ENCODE data around the gene PHGDH. TPM values are rescaled to one million over a fixed set of nuclear protein-coding genes. Genes with fewer than 3 reads are reported as not detected.
"Not testable (repeated sequence)": the region's sequence is repeated elsewhere in the genome, so short reads cannot be mapped to it uniquely, and the experiment has no call there.

The PHGDH gene
- total RNA-seq, 1 donor from 2014 or later: 1.4 TPM

DNA sequence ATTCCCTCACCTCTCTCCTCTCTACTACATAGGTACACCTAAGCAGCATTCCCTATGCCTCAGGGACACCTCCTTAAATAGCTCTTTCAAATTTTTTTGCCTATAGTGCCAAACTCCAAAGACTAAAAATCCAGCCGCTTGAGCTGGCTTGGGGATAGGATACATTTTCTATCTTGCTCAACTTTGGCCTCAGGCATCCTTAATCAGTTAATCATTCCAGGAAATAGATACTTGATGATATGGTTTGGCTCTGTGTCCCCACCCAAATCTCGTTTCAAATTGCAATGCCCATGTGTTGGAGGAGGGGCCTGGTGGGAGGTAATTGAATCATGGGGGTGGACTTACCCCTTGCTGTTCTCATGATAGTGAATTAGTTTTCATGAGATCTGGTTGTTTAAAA lies 11.4 kb upstream of the PHGDH start:
- DNase-seq: no peak

GRCh38 chr1:119701659-119702058 lies 10.1 kb upstream of the PHGDH start:
- no peak for DNase-seq

GRCh38 chr1:119702384-119702783 lies 9.3 kb upstream of the PHGDH start:
- DNase-seq: no peak

GRCh38 chr1:119703666-119704450 lies 7.9 kb upstream of the PHGDH start:
- DNase-seq: no peak

GRCh38 chr1:119706599-119706998 lies 5.1 kb upstream of the PHGDH start:
- not testable (repeated sequence) for DNase-seq

GRCh38 chr1:119711356-119711803 lies 354 bp upstream of the PHGDH start:
- not testable (repeated sequence) for DNase-seq

DNA sequence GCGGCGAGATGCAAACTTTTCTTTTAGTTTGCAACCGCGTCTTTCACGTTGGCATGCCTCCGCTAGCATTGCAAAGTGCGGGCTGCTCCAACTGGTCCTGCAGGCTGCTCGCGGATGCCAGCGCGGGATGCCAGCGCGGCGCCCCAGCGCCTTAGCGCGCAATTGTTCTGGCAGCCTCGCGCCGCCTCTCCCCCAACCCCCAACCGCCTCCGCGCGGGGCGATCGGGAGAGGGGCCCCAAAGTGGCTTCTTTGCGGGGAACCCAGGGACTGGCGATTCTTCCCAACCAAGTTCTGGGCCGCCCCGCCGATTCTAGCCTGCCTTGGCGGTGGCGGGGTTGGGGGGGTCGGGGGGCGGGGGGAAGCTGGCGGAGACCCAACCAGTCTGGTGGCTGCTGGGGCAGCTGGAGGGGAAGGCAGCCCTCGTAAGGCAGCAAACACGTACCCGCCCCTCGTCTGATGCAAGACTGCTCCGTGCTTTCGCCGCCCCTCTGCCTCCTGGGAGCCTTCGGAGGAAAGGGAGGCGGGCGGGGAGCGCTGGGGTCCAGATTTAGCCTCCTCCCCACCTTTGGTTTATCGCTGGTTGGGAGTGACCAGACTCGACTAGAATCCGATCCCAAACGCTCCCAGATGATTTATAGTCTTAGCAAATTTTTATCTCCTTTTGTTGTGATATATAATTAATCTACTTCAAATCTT lies 756 bp downstream of the PHGDH start:
- DNase-seq: peak; percentile 39

DNA sequence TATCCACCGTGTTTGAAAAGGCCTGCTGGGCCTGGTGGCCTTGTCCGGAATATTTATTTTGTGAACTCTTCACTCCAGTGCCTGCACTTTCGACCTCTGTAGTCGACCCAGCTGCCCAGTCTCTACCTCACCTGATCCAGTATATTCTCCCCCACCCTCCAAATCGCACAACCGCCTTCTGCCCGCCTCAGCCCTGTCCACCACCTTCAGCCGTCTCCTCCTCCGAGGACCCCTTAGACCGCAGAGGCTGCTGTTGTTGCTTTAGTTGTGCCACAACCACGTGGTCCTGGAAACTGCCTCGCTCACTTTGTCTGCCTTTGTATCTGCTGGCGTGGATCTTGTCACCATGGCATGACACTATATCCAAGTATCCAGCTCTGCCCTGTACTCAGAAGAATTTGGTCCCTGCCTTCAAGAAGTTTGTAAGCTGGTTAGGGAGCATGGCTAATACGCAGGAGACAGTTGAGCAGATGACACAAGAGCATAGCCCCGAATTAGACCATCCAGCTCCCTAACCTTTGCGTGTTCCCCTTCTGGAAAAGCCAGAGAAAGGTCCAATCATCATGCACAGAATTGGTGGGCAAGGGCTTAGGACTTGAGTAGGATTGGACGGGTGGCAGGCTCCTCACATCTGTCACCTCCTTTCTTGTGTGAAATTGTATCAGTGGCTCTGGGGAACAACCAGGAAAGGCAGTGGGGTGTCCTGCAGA lies 1.5 kb downstream of the PHGDH start:
- no peak for DNase-seq

DNA sequence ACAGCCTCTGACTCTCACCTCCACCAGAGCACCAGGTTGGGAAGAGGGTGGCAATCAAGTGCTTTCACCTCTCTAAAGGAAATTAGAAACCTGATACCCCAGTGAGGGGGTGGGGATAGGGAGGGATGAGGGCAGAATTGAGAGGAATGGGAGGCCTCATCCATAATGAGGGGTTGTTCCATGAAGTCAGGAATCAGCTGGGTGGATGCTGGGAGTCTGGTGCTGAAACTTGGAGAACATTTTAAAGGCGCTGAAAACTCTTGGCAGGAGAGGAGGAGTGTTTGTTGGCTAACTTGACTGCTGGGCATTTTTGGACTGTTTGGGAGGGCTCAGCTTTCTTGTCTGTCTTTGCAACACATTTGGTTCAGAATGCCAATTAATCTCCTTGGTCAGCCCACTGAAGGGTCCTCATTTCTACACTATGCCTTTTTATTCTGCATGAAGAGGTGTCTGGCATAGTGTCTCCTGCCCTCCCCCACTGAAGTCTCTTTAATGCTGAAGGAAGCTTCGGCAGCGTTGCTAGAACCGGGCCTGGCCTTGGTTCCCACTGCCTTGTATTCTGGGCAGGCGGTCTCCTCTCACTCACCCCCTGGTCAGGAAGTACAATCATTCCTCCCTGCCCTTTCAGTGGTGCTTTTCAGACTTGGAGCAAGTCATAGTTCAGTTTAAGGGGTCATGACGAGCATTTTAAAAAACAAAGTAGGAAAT lies 2.2 kb downstream of the PHGDH start:
- no peak for DNase-seq

DNA sequence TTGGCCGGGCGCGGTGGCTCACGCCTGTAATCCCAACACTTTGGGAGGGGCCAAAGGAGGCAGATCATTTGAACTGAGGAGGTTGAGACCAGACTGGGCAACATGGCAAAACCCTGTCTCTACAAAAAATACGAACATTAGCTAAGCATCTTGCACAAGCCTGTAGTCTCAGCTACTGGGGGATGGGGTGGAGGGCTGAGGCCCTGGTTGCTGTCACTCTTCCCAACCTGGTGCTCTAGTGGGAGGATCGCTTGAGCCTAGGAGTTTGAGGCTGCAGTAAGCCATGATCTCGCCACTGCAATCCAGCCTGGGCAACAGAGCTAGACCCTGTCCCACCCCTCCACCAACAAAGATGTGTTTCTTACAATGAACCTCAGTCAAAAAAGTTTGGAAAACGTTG lies 2.8 kb downstream of the PHGDH start:
- DNase-seq: no peak

DNA sequence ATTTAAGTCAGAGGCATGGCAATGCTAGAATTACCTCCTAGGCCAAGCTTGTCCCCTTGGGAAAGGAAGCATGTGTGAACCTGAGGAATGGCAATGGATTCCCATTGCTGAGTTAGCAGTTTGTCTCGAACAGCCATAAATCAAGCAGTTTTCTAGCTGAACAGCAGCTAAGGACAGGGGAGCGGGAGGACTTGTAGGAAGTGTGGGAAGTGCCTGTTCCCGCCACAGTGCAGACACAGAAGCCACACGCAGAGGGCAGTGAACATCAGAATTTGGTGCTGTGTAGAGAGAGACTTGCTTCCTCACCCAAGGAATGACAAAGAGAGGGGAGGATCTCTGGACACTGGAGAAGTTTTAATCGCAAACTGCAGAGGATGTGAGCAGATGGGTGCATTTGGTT lies 3.8 kb downstream of the PHGDH start:
- no peak for DNase-seq

- DNase-seq: no peak
These were observed 6.7 kb downstream of the PHGDH start for GRCh38 chr1:119718409-119718808.

DNA sequence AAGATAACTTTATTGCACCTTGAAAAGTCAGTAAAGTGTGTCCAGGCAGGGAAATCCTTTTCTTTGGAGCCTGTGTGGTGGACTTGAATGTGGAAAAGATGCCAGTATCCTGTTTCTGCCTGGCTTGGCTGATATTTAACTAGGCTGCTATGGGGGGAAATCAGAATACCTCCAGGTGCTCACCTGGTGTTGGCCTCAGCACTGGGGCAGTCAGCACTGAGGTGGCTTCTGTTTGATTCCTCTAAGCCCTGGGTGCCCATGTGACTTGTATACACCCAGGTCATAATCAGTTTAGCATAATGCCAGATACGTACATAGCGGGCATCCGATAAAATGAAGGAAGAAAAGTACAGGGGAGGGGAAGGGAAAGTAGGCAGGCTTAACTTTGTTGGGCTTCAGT lies 7.2 kb downstream of the PHGDH start:
- no peak for DNase-seq

- DNase-seq: no peak
These were observed 9.2 kb downstream of the PHGDH start for GRCh38 chr1:119720866-119721440.

DNA sequence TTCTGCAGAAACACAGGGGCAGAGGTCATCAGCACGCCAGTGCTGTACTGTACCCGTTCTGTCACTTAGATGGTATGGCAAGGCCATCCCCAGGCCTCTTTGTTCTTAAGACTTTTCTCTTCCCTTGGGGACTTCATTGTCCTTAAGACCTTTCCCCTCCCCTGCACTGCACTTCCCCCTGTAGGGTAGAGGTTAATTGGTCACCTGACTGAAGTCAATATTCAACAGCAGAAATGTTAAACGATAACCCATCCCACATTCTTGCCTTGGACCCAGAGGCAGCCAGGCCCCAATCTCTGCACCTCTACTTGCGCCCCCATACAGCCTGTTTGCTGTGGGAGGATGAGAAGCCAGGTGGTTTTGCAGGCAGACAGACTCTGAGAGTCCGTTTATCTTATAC lies 10.2 kb downstream of the PHGDH start:
- no peak for DNase-seq

DNA sequence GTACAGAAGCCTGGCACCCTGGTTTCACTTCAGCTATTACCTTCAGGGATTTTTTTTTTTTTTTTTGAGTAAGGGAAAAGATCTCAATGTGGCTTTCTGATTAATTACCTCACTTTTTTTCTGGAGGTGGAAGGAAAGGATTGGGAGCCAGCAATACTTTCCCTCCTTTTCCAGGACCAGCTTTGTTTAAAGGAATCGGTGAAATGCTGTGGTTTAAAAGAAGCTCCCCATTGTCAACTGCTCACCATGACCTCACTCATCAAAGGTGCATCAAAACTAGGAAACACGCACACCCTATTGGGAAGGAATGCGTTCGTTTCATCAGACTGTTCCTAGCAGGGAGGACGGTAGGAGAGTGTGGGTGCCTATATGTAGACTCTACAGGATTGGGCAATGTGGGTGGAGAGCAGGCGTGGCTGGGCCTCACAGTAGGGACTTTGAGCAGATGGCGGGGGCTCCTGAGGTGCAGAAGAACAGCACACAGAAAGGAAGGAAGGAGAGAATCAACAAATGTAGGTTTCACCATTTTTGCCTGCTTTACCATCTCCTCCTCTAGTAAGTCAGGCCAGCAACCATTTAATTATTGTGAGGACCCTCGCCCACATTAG lies 13.0 kb downstream of the PHGDH start:
- no peak for DNase-seq

GRCh38 chr1:119725626-119726025 lies 13.9 kb downstream of the PHGDH start:
- no peak for DNase-seq

DNA sequence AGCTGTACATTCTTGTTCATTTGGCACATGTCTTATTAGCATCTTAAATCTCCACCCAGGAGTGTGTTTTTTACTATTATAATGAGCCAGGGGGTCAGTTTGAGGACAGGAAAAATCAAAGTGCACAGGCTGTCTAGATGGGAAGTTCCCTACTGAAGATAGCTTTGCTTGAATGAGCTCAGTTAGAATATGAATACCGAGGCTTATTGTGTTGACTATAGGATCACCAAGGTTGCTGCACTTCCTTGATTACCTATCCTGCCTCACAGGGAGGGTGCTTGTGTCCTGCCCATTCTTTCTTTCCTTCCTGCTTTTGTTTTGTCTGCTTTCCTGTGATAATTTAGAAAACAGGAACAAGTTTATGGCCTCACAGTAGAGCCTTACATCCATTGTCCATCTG lies 16.3 kb downstream of the PHGDH start:
- peak; percentile 35 for DNase-seq

DNA sequence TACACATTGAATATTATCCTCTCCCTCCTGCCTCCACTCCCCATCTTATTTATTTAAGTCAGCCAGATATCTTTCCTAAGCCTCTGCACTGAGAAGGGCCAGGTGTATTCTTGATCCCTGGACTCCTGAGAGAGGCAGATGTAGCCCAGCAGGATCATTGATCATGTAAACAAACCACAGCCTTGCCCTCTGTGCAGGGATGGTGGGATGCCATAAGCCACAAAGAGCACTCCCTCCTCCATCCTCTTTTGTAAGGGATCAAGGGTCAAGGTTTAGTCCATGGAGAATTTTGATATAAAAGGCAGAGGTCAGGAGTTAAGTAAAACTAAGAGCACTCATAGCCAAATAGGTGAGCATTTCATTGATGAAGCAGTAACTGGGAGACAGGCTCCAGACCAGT lies 17.3 kb downstream of the PHGDH start:
- DNase-seq: no peak

DNA sequence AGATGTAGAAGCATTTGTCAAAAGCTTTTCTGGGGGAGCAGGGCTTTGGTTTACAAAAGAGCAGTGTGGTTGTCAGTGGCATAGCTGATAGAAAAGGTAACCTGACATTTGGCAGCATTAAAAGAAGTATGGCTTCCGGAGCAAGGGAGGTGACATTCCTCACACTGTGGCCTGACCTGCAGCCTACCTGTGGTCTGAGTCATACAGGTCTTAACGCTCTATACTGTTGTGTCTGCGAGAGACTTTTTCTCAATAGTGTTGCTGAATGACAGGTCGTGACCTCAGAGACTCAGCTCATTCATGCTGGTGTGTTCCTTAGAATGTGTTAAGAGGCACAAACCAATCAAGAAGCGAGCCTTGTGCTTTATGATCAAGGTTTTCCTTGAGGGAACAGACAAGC lies 19.3 kb downstream of the PHGDH start:
- no peak for DNase-seq

DNA sequence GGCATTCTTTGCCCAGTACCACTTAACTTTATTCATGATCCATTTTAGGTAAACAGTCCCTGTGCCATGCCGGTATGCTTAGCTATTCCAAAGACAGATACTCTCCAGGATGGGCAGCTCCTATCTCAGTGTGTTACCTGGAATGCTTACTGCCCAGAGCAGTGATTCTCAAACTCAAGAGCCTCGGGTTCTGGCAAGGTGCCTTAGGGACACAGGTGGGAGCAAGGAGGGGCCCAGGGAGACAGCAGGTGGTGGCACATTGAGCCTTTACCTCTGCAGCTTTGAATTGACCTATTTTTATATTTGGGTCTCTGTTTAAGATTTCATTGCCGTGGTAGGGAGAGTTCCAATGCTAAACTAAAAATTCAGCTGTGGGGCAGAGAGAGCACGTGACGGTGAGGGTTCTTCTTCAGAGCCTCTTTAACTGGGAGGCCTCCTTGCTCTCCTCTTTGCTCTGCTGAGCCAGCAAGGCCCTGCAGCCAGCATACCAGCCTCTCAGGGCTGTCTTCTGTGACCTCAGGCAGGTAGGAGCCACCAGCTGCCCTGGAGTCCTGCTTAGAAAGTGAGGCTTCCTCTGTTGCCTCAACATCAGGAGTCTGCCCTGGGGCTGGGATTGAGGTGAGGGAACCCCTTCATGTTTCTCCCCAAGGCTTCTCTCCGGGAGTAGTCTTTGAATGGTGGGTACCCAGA lies 20.2 kb downstream of the PHGDH start:
- no peak for DNase-seq
